Stimulated activated CD4-positive, alpha-beta T cell treated with anti-CD3 and anti-CD28 coated beads, Interleukin-1b, Interleukin-23, amount 100 ng/mL, for 4 hours (primary cell): Measurements from ENCODE around the gene CKS1B.

Experiments
- DNase-seq, 2 donors: peaks; one replicate each; pipeline ENCODE4 v3.0.0-alpha.2; 2020; ENCODE audit warnings: low read depth in 2 of 2

Gene CKS1B

DNA sequence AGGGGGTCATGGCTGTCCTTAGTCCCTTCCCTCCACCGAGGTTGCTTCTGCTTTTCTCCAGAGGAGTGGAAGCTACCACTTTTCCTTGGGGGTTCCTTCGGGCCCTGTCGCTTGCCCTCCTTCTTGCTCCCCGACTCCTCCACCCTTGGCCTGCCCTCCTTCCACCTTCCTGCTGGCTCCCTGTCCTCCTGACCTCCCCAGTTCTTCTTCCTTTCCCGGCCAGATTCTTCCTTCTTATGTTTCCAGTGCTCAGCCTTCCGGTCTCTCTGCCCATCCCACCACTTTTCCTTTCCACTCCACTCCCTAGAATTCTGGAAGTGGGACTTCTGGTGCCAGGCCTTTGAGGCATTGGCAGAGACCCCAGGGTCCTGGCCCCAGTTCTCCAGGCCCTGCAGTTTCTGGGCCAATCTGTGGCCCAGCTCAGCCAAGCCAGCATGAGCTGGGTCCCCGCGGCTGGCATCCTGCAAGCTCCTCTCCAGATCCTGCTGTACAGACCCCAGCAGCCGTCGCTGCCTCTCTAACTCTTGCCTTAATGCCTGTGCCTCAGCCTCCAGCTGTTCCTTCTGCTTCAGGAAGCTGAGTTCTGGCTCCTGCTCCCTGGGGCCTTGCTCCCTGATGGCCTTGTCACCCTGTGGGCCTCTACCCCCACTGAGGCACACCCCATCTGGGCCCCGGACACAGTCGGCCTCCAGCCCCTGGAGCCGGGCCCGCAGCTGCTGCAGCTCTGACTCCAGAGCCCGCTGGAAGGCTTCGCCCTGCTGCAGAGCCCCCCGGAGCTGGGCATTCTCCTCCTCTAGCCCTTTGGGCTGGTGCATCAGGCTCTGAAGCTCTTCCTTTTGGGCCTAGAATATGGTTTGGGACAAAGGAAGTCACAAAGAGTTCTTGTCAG is 28.3 kb upstream of the CKS1B start:
- DNase-seq, result no peak

DNA sequence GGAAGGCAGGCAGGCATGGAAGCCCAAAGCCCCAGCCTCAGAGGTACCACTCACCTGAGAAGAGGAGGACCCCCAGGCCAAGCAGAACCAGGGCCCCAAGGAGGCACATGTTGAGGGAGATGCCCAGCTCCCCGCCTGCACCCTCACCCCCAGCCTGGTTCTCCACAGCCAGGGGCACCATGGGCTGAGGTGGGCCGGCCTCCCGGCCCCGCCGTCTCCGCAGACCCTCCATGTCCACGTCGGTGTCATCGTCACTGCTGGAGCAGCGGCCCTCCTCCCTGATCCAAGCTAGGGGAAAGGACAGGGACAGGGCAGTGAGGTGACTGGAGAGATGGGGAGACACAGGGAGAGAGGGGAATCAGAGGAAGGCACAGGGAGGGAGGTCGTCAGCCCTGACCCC is 26.4 kb upstream of the CKS1B start:
- DNase-seq, result no peak

DNA sequence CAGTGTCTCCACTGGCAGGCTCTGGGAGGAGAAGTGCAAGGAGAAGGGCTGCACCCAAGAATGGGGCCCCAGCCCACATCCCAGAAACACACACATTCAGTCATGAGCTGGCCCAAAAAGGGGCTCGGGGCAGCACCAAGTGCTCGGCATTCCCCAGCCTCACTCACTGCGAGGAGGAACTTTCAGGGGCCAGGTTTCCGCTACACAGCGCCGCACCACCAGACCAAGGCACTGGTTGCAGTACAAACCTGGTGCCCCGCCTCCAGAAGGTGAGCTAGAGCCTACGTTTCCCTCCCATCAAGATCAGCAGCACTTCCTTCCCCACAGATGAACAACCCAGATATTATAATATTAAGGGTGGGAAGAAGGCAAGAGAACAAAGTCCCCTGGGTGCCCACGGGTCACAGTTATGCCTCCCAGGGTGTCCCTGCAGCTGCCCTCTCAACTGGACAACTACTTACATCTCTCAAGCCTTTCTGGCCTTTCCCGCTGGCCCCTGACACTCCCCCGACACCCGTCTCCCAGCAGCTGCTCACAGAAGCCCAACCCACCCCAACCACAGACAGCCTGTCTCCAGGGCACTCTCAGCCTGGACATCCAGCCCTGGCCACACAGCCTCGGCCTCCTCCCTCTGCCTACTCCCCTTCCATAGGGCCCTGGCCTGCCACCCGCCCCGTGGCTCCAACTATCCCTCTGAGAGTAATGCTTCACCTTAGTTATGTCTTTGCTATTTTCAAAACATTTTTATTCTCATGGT is 22.4 kb upstream of the CKS1B start:
- DNase-seq, result peak in 1 of 2 donors; percentile 52

DNA sequence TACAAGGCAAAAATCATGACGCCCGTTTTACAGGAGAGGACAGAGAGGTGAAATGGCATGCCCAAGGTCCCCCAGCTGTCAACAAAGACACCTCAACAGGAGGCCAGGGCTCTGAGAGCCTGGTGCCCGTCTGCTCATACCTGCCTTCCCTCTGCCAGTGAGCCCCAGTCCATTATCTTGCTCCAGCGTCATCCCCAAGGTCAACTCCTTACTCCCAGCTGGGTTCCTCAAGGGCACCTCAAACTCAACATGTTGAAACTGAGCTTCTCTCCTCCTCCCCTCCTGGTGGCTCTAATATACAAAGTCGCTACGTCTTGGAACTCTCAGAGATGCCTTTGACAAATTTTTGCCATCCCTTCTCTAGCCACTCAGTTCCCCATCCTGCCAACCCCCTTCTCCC is 21.8 kb upstream of the CKS1B start:
- no peak for DNase-seq

DNA sequence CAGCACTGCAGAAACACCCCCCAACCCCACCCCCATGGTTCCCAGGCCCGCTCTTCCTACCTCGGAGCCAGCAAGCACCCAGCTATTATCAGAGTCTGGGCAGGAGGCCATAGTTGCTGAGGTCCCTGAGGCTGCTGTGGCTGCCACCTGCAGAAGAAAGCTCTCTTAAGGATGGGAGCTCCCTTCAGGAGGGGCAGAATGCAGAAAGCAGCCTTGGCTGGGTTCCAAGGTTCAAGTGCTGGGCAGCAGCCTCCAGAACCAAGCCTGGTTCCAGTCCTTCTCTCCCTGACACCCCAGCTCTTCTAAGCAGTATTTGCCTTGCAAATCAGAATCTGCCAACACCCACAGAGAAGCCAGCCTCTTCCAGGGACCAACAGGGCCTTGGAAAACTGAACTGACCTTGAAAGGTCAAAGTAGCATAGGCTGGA is 20.9 kb upstream of the CKS1B start:
- no peak for DNase-seq

DNA sequence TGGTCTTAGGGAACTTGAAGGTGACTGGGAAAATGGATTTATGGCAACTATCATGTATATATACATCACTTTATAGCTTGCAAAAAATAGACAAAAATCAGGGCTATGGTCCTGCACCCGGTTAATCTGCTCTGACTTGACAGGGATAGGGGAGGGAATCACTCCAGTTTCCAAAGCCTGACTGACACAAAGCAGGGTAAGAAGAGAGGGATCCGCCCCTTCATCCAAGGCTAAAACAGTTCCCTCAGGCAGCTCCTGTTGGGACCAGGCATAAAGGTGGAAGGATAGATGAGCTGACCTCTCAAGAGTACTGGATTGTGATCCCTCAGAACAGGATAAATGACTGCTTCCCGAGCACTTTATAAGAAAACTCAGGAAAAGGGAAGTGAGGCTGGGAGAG is 19.9 kb upstream of the CKS1B start:
- DNase-seq, result no peak

DNA sequence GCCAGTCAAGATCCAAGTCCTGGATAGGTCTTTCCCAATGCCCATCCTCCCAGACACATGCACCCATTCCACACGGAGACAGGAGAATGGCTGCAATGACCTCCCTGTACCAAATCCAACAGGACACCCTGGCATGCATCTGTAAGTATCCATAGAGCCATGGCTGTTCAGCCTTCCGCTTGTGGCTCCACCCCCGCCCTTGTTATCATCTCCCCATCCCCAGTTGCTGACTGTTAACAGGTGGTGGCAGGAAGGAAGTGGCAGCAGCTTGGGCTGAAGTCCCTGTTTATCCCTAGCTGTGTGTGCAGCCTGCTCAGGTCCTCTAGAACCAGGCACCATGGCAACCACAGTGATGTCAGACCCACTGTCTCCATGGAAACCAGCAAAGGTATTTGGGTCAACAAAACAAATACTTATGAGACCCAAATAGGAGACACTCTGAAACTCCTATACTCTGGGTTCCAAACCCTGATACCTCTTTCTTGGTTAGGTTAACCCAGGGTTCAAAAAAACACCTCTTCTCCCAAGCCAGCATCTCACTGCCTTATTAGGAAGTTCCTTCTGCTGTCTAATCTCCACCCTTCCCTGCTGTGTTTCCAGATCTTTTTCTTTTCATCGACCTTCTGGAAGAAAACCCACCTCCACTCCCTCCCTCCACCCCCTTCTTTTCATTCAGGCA is 19.3 kb upstream of the CKS1B start:
- DNase-seq, result peak; percentile 26 to 51

DNA sequence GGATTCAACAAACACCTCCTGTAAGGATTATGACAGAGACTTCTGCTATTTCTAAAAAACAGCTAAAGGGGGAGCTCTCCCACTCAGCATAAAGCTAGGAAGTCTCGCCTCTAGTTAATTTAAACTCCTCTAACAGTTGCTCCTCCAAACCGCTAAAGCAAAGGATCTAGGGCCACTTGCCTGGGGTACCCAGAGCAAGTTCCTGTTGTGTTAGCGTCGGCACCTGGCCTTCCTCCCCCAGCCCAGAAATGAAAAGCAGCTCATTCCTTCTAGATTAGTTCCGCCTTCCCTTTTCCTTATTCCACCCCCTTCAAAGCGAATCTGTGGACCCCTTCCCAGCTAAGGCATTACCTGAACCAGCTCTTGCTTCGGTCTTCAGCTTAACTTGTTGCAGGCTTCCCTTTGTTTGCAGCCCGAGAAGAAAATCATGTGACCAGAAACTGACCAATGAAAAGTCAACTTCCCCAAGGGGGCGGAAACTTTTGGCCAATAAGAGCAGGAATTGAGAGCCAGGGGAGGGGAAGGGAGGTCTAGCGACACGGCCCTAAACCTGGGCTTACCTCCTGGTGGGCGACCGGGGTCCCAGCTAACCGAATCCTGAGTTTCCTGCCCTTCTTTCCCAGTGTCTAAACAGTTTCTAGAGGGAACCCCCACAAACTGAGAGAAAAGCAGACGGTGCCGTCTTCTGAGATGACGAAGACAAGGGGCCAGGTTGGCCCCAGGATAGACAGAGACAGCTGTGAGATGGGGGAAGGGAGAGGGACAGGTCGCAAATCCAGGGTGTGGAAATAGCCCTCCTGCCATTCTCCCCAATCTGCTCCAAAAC is 18.6 kb upstream of the CKS1B start, which contains the start of gene PBXIP1:
Gene PBXIP1, minus strand, starts transcription at position 382 of the 826 bp plus-strand sequence. CDS start 2,378 bp downstream, outside the sequence.
- DNase-seq, result peak; percentile 42 to 69

DNA sequence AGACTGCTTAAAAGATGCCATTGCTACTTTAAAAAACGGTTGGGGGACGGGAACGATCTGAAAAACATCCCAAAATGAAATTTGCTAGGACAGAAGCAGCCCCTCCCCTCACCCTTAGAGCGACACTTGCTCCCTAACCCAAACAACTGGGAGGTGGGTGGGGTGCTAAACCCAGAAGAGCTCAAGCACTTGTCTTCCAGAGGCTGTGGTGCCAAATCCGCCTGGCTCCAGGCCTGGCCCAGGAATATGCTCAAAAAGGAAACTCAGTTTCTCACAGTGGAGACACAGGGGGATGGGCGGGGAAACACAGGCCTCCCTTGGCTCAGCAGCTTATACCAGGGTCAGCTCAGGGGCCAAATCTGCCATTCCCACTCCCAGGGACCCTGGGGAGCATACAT is 17.9 kb upstream of the CKS1B start:
- DNase-seq, result no peak

DNA sequence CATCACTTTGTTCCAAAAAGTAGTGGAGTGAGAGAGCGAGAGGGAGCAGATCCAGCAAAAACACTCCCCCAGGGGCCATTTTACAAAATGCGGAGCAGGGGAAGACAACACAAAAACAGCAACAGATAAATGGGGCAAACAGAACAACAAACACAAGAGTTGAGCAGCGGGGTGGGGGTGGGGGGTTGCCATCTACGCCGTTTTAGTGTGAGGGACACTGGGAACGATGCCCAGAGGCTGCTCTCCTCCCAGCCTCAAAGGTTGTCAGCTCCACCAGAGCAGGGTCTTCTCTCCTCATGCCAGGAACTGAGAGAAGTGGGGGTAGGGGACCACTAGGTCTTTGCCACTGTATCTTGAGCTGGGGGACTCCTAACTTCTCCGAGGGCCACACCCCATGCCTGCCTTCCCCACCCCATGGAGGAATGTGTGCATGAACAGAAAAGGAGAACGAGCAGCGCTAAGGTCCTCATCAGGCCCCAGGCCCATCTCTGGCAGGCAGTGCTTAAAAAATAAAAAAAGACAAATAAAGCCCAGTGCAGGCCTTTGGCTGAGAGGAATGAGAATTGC is 17.3 kb upstream of the CKS1B start:
- DNase-seq, result no peak

DNA sequence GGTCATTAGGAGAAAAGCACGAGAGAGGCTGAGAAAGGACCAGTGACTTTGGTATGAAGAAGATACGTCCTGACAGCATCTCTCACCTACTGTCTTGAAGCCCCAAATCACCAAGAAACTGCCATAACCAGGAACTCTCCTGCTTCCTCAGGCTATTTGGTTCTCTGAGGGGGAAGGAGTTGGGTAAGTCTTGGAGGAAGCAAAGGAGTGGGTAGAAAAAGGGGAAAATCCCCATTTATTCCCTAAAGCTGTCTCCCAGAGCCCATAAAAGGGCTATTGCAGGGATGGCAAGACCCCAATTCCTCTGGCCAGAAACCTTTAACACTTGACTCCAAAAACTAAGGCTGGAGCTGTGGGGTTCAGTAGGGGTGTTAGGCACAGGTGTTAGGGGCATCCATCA is 16.4 kb upstream of the CKS1B start:
- DNase-seq, result no peak

DNA sequence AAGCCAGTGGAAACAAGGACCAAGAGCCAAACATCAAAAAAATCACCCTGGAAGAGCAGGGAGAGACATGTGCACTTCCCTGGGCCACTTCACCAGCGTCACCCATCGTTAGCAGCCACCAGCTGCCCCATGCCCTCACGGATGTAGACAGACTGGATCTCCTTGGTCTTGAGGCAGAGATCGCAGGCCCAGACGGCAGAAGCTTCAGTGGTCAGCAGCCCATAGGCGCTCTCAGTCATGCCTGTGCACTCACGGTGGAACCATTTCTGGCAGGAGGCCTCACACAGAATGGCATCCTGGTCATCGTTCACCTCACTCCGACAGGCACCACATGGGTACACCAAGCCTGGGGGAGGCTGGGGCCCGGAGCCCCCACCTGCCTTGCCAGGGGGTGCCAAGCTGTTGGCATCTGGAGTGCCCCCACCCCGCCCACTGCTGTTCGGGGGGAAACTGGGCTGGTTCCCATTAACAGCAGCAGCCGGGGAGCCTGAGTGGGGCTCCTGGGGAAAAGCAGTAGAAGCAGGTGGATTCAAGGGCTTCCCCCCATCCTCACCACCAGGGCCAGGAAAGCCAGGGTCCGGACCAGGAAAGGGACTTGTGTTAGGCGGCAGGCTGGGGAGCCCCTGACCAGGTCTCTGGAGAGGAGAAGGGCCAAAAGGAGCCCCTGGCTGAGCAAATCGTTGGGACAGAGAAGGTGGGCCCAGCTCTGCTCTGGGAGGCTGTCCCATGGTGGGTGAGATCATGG is 15.6 kb upstream of the CKS1B start:
- DNase-seq, result no peak

DNA sequence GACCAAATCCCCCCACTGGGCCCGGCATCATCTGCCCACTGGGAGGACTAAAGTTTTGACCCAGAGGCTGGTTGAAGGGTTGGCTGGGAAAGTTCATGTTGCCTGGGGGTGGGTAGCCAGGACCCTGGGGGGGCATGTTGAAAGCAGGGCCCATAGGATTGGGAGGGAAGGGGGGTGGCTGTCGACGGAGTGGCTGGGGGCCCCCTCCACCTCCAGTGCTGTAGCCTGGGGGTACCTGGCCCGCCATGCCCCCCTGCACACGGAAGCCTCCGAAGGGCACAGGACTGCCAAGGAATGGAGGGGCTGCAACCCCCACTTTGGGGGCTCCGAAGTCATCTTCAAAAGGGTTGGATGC is 15.1 kb upstream of the CKS1B start:
- DNase-seq, result no peak

DNA sequence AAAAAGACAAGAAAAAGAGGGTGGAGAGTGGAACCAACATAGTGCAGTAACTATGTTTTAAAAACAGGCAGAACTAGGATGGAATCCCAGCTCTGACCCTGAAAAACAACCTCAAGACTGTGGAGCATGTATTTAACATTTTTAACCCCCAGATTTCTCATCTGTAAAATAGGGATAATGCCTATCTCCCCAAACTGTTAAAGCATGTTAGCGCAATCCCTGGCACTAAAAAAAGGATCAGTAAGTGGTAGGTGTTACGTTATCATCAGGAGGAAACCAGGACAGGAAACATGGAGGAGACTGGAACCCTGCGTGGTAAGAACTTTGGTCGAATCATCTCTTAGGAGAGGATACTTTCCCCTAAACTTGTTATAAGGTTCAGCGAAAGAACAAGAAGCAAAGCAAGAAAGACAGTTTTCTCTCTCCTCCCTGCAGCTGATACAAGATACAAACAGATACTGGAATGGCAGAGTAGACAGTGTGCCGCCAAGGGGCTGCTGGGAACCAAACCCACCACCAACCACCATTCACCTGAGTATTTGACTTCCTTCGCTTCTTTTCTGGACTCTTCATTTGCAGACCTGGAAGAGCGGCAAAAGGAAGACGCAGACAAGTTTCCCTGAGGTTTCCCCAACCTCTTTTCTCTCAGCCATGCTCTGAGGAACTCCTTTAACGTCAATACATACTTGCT is 13.9 kb upstream of the CKS1B start:
- DNase-seq, result no peak

DNA sequence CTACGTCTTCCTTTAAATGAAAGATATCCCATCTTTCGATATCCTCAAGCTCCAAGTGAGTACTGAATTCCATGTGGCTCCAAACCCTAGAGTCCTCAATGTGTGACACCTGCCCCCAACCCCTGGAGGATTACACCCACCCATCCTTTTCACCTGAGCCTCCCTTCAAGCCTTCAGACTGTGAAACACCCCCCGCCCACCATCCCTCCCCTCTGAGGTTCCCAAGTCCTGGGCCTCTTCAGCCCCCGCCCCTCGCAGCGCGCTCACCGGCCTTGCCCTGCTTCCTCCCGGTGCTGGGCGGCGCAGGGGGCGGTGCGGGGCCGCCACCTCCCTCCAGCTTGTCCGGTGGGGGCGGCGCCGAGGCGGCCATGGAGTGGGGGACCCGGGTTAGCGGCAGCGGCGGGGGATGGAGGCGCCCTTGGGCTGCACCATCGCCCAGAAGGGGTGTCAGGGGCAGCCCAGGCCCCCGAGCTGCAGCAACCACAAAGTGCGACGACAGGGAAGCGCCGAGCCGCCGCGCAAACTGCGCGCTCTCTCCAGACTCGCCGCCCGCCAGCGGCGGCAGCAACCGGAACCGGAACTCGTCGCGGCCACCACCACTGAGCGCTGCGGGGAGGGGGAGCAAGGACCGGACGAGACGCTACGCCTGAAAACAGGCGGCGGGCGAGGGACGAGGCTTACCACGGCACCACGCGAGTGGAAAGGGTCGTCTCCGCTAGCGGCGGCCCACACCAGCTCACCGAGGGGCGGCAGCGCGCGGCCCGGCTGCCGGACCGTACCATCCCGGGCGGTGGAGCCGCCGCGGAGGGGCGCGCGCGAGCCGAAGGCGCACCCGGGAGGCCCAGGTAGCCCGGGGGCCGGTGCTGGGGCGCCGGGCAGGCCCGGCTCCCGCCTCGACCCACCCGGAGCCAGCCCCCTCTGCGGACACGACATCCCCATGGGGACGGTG is 13.0 kb upstream of the CKS1B start, which contains the start of gene PYGO2:
Gene PYGO2, minus strand, starts transcription at position 576 of the 949 bp plus-strand sequence. Its CDS starts 206 bp downstream, at position 370.
- DNase-seq, result peak; percentile 66 to 81

DNA sequence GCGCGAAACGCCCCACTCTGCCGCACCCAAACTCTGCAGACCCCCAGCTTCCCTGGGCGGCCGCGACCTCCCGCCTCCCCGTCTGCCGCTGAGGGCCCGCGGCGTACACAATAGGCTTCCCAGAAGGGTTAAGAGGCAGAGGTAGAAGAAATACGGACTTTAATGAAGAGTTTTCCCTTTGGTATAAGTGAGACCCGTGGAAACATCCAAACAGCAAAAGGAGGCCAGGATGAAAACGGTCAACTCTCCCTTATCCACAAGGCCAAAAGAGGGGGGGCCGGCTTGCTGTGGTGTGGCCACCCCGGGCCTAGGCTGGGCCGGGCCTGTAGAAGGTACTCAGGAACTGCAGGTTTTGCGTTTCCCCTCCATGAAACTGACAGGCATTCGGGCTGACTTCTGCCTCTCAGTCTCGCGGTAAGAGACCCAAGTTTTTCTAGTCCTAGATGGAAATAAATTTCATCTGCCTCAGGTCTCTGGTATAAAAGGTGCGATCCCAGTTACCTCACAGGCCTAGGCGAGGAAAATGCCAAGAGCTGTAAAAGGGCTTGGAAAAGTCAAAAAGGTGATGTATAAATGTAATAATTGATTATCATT is 12.2 kb upstream of the CKS1B start:
- no peak for DNase-seq

DNA sequence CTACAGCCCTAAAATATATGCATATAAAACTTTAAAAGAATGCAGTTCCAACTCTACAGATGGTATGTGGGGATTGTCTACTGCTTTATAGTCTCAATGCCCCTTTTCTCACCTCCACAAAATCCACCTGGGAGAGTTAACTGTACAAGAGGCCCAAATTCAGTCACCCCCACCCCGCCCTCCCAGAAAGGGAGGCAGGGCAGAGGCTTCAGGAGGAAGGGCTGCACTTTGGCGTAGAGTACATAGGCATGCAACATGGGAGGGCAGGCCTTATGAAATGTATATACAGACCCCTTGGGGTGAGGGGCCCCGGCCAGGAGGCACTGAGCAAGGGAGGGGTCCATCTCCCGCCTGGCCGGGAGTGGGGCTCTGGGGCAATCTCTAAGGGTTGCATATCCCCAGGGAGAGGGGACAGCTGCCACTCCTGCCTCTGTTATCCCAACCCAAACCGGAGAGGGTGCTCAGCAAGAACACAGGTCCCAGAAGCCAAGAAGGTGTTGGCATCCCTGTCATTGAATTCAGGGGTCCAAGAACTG is 11.6 kb upstream of the CKS1B start:
- DNase-seq, result no peak

DNA sequence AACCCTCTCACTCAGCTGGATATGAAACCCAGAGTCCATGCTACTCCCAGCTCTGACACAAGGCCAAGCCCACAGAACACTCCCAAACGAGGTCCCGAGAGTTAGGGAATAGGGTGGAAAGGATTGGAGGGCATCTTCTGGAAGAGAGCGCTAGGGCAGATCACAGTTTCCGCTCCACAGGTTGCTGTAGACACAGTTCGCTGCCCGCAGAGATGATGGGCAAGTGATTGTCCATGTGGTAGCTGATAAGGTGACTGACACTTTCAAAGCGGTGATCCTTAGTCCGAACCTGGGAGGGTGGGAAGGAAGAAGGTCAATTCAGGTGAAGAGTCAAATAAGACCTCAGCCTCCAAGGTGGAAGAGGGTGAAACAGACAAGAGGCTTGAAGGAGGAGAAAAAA is 10.8 kb upstream of the CKS1B start:
- no peak for DNase-seq
